ENCODE measurements around the gene CDC45. TPM values are rescaled to one million over a fixed set of nuclear protein-coding genes. Genes with fewer than 3 reads are reported as not detected.

The CDC45 gene
- total and polyA plus RNA-seq, 2 donors: 5.1 to 31.7 TPM

DNA sequence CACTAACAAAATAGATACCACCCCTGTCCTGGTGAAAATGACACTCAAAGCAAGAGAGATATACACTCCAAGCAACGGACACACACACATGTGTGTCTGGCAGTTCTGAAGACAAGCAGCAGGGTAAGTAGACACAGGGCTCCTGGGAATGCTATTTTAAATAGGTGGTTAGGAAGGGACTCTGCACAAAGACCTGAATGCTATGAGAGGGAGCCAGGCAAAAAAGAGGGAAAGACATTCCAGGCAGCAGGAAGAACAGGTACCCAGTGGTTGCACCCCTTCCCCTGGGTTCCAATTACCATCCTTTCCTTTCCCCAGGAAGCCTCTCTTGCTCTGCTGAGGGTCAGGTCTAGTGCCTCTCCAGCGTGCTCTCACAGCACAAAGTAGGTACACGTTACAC is 3.7 kb upstream of the CDC45 start:
- Histone ChIP-seq H3K4me3 (ENCODE audit: low read length in 2 of 2) (no peak overlapping the region), H3K27ac (ENCODE audit: low read depth in 1 of 2, low read length in 1 of 2) (no peak overlapping the region), H3K4me1 (ENCODE audit: control insufficient read depth in 2 of 2, insufficient read depth in 2 of 2, low read length in 2 of 2) (peaks cover 12 to 15% of the 10 kb centered on the region in 2 donors), H3K9me3 (ENCODE audit: control insufficient read depth in 2 of 2, insufficient read depth in 1 of 2, low read length in 1 of 2) (no peaks in the 10 kb centered on the region), H3K36me3 (ENCODE audit: control insufficient read depth in 2 of 2, insufficient read depth in 2 of 2, low read length in 1 of 2) (peaks cover 36 to 38% of the 10 kb centered on the region in 2 donors), H3K27me3 (ENCODE audit: control insufficient read depth in 2 of 2, insufficient read depth in 1 of 2, low read length in 1 of 2) (no peaks in the 10 kb centered on the region)
- WGBS: 95% methylated on average over 3 of the region's 3 CpGs
- DNase-seq (ENCODE audit: low read depth in 6 of 9, low spot score in 9 of 9): no peak

DNA sequence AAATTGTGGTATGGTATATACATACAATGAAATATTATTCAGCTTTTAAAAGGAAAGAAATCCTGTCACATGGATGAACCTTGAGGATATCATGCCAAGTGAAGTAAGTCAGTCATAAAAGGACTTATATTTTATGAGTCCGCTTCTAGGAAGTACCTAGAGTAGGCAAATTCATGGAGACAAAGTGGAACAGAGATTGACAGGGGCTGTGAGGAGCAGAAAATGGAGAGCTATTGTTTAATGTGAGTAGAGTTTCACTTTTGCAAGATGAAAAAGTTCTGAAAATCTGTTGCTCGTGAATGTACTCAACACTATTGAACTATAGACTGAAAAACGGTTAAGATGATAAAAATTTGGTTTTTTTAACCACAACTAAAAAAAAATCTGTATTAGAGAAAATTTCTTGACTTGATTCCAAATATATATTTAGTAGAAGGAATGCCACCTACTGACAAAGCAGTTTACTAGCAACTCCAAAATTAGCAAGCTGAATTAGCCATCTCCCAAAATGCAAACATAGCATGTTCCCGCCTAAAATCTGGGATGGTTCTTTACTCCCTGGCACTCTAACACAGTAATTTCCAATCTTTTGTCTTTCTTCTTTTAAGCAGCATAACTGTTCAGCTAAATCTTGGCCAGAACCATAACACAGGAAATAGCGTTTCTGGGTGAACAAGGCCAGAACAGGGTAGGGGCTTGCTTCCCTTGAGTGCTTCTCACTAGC is 2.2 kb upstream of the CDC45 start:
- Histone ChIP-seq H3K4me1 (ENCODE audit: control insufficient read depth in 2 of 2, insufficient read depth in 2 of 2, low read length in 2 of 2) (peaks cover 12 to 15% of the 10 kb centered on the region in 2 donors), H3K4me3 (ENCODE audit: low read length in 2 of 2) (peak overlapping the region; percentile 78 to 89), H3K36me3 (ENCODE audit: control insufficient read depth in 2 of 2, insufficient read depth in 2 of 2, low read length in 1 of 2) (peaks cover 23 to 31% of the 10 kb centered on the region in 2 donors), H3K27me3 (ENCODE audit: control insufficient read depth in 2 of 2, insufficient read depth in 1 of 2, low read length in 1 of 2) (no peaks in the 10 kb centered on the region), H3K9me3 (ENCODE audit: control insufficient read depth in 2 of 2, insufficient read depth in 1 of 2, low read length in 1 of 2) (no peaks in the 10 kb centered on the region), H3K27ac (ENCODE audit: low read depth in 1 of 2, low read length in 1 of 2) (peak overlapping the region in 1 of 2 donors; percentile 21)
- 28% methylated on average over 5 of the region's 5 CpGs for WGBS
- peak in 3 of 9 donors; percentile 18 to 45 (median 19) for DNase-seq (ENCODE audit: low read depth in 6 of 9, low spot score in 9 of 9)

DNA sequence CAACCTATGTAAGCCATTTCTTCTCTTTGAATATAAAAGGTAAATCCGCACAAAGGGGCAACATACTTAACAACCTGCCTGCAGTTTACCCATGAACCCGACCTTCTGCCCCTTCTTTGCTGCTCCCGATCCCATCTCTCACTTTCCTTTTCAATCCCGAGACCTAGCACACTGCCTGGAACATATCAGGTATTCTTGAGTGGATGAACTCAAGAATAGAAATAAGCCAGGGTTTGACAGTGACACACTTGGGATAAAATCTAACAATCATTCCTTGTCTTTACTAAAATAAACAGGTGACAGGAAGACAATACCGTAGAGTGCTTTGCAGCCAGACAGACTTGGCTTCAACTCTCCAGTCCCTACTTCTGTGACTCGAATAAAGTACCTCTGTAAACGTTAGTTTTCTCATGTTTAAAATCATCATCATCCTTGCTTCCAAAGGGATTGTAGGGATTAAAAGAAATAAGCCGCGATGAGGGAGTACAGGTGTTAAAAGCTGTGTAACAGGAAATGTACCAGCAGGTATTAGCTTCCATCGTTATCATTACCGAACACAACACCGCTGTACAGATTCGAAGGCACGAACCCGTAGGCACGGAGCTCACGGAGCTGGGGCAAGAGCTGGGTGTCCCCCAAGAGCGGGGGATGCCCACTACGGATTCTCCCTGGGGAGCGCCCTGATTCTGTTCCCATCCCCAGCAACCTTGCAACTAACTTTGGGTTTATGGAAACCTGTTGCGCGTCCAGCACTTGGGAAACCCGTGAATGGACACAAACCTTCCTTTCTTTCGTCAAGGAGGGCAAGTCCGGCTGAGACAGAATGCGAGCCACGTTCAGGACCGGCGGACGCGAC is 1.4 kb upstream of the CDC45 start:
- H3K27ac ChIP-seq (ENCODE audit: low read depth in 1 of 2, low read length in 1 of 2): peak overlapping the region; percentile 60 to 95
- peaks cover 17 to 27% of the 10 kb centered on the region in 2 donors for H3K36me3 ChIP-seq (ENCODE audit: control insufficient read depth in 2 of 2, insufficient read depth in 2 of 2, low read length in 1 of 2)
- WGBS: 4% methylated on average over 31 of the region's 31 CpGs
- H3K27me3 ChIP-seq (ENCODE audit: control insufficient read depth in 2 of 2, insufficient read depth in 1 of 2, low read length in 1 of 2): no peaks in the 10 kb centered on the region
- DNase-seq (ENCODE audit: low read depth in 6 of 9, low spot score in 9 of 9): peak in 4 of 9 donors; percentile 16 to 51 (median 25)
- H3K9me3 ChIP-seq (ENCODE audit: control insufficient read depth in 2 of 2, insufficient read depth in 1 of 2, low read length in 1 of 2): no peaks in the 10 kb centered on the region
- H3K4me3 ChIP-seq (ENCODE audit: low read length in 2 of 2): peak overlapping the region; percentile 78 to 89
- H3K4me1 ChIP-seq (ENCODE audit: control insufficient read depth in 2 of 2, insufficient read depth in 2 of 2, low read length in 2 of 2): peaks cover 12 to 15% of the 10 kb centered on the region in 2 donors

DNA sequence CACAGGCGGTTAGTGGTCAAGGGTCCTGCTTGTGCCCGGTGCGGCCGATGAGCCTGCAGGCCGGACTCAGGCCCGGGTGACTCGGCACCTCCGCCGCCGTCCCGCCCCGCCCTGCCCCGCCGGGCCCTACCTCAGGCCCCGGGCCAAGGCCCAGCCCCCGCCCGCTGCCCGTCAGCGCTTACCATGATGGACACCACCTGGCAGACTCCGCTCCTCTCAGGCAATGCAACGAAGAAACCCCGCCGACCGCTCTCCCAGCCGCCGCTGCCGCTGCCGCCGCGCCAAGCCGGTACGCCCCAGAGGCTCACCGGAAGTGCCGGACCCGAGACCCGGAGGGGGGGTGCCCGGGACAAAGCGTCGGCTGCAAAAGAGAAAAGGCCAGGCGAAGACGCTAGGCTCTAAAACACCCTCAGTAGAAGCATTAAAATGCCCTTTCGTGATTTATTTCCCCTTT is 792 bp upstream of the CDC45 start, which contains the start of gene UFD1:
UFD1 (minus strand) TSS at position 293 of the 454 bp plus-strand sequence; CDS start at position 185, 108 bp downstream.
- DNase-seq (ENCODE audit: low read depth in 6 of 9, low spot score in 9 of 9): no peak
- H3K36me3 ChIP-seq (ENCODE audit: control insufficient read depth in 2 of 2, insufficient read depth in 2 of 2, low read length in 1 of 2): peaks cover 13 to 26% of the 10 kb centered on the region in 2 donors
- H3K9me3 ChIP-seq (ENCODE audit: control insufficient read depth in 2 of 2, insufficient read depth in 1 of 2, low read length in 1 of 2): no peaks in the 10 kb centered on the region
- H3K4me1 ChIP-seq (ENCODE audit: control insufficient read depth in 2 of 2, insufficient read depth in 2 of 2, low read length in 2 of 2): peaks cover 12 to 15% of the 10 kb centered on the region in 2 donors
- H3K27ac ChIP-seq (ENCODE audit: low read depth in 1 of 2, low read length in 1 of 2): peak within 1 kb of the TSS; percentile 95
- H3K4me3 ChIP-seq (ENCODE audit: low read length in 2 of 2): peak within 1 kb of the TSS; percentile 78 to 89
- under 1% methylated on average over 42 of the region's 42 CpGs for WGBS
- H3K27me3 ChIP-seq (ENCODE audit: control insufficient read depth in 2 of 2, insufficient read depth in 1 of 2, low read length in 1 of 2): no peaks in the 10 kb centered on the region

DNA sequence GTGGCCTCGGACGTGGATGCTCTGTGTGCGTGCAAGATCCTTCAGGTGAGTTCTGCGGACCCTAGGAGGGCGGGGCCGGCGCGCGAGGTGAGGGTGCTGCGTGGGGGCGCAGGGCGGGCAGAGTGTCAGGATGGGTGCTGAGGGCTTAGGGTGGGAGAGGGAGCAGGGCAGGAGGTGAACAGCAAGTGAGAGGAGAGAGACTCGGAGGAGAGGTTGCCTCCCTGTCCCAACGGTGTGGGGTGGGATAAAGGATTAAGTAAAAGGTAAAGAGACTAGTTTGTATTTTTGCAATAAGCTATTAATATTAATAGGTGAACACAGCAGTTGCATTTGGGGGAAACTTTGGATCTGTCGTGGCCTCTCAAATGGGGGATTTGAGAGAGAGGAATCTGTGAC is 451 bp downstream of the CDC45 start:
- DNase-seq (ENCODE audit: low read depth in 6 of 9, low spot score in 9 of 9): no peak
- H3K9me3 ChIP-seq (ENCODE audit: control insufficient read depth in 2 of 2, insufficient read depth in 1 of 2, low read length in 1 of 2): no peaks in the 10 kb centered on the region
- peaks cover 12 to 15% of the 10 kb centered on the region in 2 donors for H3K4me1 ChIP-seq (ENCODE audit: control insufficient read depth in 2 of 2, insufficient read depth in 2 of 2, low read length in 2 of 2)
- H3K36me3 ChIP-seq (ENCODE audit: control insufficient read depth in 2 of 2, insufficient read depth in 2 of 2, low read length in 1 of 2): peaks cover 15 to 30% of the 10 kb centered on the region in 2 donors
- H3K4me3 ChIP-seq (ENCODE audit: low read length in 2 of 2): peak overlapping the region; percentile 78 to 89
- H3K27ac ChIP-seq (ENCODE audit: low read depth in 1 of 2, low read length in 1 of 2): no peak overlapping the region
- H3K27me3 ChIP-seq (ENCODE audit: control insufficient read depth in 2 of 2, insufficient read depth in 1 of 2, low read length in 1 of 2): no peaks in the 10 kb centered on the region
- WGBS: under 1% methylated on average over 15 of the region's 15 CpGs

DNA sequence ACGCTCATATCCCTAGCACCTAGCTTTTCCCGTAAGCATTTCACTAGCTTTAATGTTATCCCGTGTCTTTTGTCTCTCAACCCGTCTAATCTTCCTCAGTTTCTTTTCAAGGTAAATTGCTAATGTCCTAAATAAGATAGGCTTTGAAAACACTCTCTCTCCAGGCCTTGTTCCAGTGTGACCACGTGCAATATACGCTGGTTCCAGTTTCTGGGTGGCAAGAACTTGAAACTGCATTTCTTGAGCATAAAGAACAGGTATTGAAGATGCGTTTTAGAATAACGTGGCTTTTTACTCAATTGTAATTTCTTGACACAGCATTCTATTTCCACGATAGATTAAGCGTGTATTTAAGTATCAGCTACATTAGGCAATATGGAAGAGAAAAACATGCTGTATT is 1.1 kb downstream of the CDC45 start:
- H3K27me3 ChIP-seq (ENCODE audit: control insufficient read depth in 2 of 2, insufficient read depth in 1 of 2, low read length in 1 of 2): no peaks in the 10 kb centered on the region
- no peak for DNase-seq (ENCODE audit: low read depth in 6 of 9, low spot score in 9 of 9)
- H3K9me3 ChIP-seq (ENCODE audit: control insufficient read depth in 2 of 2, insufficient read depth in 1 of 2, low read length in 1 of 2): no peaks in the 10 kb centered on the region
- WGBS: 88% methylated on average over 10 of the region's 10 CpGs
- H3K27ac ChIP-seq (ENCODE audit: low read depth in 1 of 2, low read length in 1 of 2): no peak overlapping the region
- peaks cover 15 to 32% of the 10 kb centered on the region in 2 donors for H3K36me3 ChIP-seq (ENCODE audit: control insufficient read depth in 2 of 2, insufficient read depth in 2 of 2, low read length in 1 of 2)
- peak overlapping the region in 1 of 2 donors; percentile 78 for H3K4me3 ChIP-seq (ENCODE audit: low read length in 2 of 2)
- peaks cover 12 to 15% of the 10 kb centered on the region in 2 donors for H3K4me1 ChIP-seq (ENCODE audit: control insufficient read depth in 2 of 2, insufficient read depth in 2 of 2, low read length in 2 of 2)

DNA sequence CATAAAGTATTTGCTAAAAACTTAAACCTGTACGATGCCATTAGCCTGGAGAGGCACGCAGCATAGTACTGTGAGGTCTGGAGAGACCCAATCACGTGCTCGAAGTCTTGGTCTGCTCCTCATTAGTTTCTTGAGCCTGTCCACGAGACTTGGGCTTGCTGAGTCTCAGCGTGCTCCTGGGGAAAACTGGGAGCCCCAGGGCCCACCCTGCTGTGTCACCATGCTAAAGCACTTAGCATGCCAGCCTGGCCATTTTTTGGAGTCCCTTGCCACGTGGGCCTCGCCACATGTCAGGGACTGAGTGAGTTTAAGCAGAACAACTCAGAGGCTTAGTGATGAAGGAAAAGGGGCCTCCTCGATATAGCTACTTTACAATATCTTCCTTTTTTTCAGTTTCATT is 2.6 kb downstream of the CDC45 start:
- Histone ChIP-seq H3K4me1 (ENCODE audit: control insufficient read depth in 2 of 2, insufficient read depth in 2 of 2, low read length in 2 of 2) (peaks cover 12 to 15% of the 10 kb centered on the region in 2 donors), H3K27ac (ENCODE audit: low read depth in 1 of 2, low read length in 1 of 2) (no peak overlapping the region), H3K27me3 (ENCODE audit: control insufficient read depth in 2 of 2, insufficient read depth in 1 of 2, low read length in 1 of 2) (no peaks in the 10 kb centered on the region), H3K9me3 (ENCODE audit: control insufficient read depth in 2 of 2, insufficient read depth in 1 of 2, low read length in 1 of 2) (no peaks in the 10 kb centered on the region), H3K4me3 (ENCODE audit: low read length in 2 of 2) (no peak overlapping the region), H3K36me3 (ENCODE audit: control insufficient read depth in 2 of 2, insufficient read depth in 2 of 2, low read length in 1 of 2) (peaks cover 12 to 35% of the 10 kb centered on the region in 2 donors)
- 97% methylated on average over 9 of the region's 9 CpGs for WGBS
- DNase-seq (ENCODE audit: low read depth in 6 of 9, low spot score in 9 of 9): no peak

DNA sequence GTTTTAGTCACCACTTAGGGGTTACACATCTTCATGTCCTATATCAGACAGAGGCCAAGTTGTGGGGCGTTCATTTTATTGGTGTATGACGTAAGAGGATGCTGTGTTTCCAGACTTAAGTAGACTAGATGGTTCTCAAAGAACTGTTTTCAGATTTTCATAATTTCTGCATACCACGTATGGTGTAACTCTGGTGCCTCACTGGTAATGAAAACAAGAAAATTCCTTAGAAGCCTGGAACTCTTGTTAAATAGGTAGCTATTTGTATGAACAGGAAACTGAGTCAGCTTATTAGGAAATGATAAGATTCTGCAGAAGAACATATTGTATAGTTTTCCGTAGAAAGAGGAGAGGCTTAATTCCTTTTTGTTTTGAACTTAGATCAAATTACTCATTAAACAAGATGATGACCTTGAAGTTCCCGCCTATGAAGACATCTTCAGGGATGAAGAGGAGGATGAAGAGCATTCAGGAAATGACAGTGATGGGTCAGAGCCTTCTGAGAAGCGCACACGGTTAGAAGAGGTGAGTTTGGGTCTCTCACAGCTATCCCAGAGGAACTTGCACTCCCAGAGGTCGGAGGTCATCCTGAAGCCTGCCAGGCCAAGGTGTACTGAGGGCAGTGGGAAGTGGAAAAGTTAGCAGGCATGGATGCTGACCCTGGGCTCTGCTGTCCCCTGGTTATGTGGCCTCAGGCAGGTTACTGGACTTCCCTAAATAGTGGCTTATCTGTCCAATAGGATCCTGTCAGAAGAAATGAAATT is 3.9 kb downstream of the CDC45 start:
- H3K4me1 ChIP-seq (ENCODE audit: control insufficient read depth in 2 of 2, insufficient read depth in 2 of 2, low read length in 2 of 2): peaks cover 7 to 9% of the 10 kb centered on the region in 2 donors
- no peak overlapping the region for H3K27ac ChIP-seq (ENCODE audit: low read depth in 1 of 2, low read length in 1 of 2)
- peaks cover 12 to 39% of the 10 kb centered on the region in 2 donors for H3K36me3 ChIP-seq (ENCODE audit: control insufficient read depth in 2 of 2, insufficient read depth in 2 of 2, low read length in 1 of 2)
- H3K9me3 ChIP-seq (ENCODE audit: control insufficient read depth in 2 of 2, insufficient read depth in 1 of 2, low read length in 1 of 2): no peaks in the 10 kb centered on the region
- DNase-seq (ENCODE audit: low read depth in 6 of 9, low spot score in 9 of 9): no peak
- no peaks in the 10 kb centered on the region for H3K27me3 ChIP-seq (ENCODE audit: control insufficient read depth in 2 of 2, insufficient read depth in 1 of 2, low read length in 1 of 2)
- no peak overlapping the region for H3K4me3 ChIP-seq (ENCODE audit: low read length in 2 of 2)
- whole genome bisulfite sequencing: 92% methylated on average over 8 of the region's 8 CpGs

Data from thymus (tissue), 11 donors.